Uterus (tissue), 4 donors: ENCODE measurements around the gene TANGO2. TPM values are rescaled to one million over a fixed set of nuclear protein-coding genes. Genes with fewer than 3 reads are reported as not detected.

Source experiments
- DNase-seq, 2 donors: peaks; one replicate each; pipeline ENCODE4 v3.0.0-alpha.2; 2019 to 2020
- H3K27ac ChIP-seq, 2 donors: fragments of 200-600 bp; sonication (generic); 1 replicate in 1 of 2; 2 replicates in 1 of 2; pipeline ENCODE4 v1.5.1; 2016 to 2018
- H3K27me3 ChIP-seq, 2 donors: fragments of 200-600 bp; sonication (generic); one replicate each; pipeline ENCODE4 v1.5.1; 2018 to 2019; ENCODE audit warnings: control low read depth in 1 of 2
- H3K36me3 ChIP-seq, 2 donors: fragments of 200-600 bp; sonication (generic); one replicate each; pipeline ENCODE4 v1.5.1; 2019; ENCODE audit warnings: control low read depth in 1 of 2
- H3K4me1 ChIP-seq, 2 donors: fragments of 200-600 bp; sonication (generic); one replicate each; pipeline ENCODE4 v1.5.1; 2018 to 2019; ENCODE audit warnings: control low read depth in 1 of 2
- H3K4me3 ChIP-seq, 2 donors: fragments of 200-600 bp; sonication (generic); 1 replicate in 1 of 2; 2 replicates in 1 of 2; pipeline ENCODE4 v1.5.1; 2018 to 2019; ENCODE audit warnings: mild to moderate bottlenecking in 1 of 2
- H3K9me3 ChIP-seq, 2 donors: fragments of 200-600 bp; sonication (generic); one replicate each; pipeline ENCODE4 v1.5.1; 2019; ENCODE audit warnings: control low read depth in 1 of 2
- CTCF ChIP-seq, 4 experiments: fragments of 200-600 bp in 2 of 4; fragments of 450-650 bp in 2 of 4; sonication (generic) in 2 of 4; IDR thresholded peaks; one replicate each; pipeline ENCODE4 v1.5.1; 2016 to 2019; ENCODE audit warnings: antibody characterized with exemption in 4 of 4, mild to moderate bottlenecking in 2 of 4, moderate library complexity in 1 of 4
- POLR2A ChIP-seq, 2 donors: fragments of 450-650 bp; IDR thresholded peaks; one replicate each; pipeline ENCODE4 v1.6.1; 2016; ENCODE audit warnings: antibody characterized with exemption in 2 of 2, mild to moderate bottlenecking in 1 of 2, moderate library complexity in 1 of 2
- intact Hi-C: fragments of 100-400 bp; cut with DNase I; formaldehyde crosslinking; loops from one replicate; pipeline ENCODE4 v1.15.1; 2023; ENCODE audit warnings: low total_unique reads
- total RNA-seq, 4 donors: library from RNA; depleted of rRNA in 3 of 4; stranded (reverse); fragments of >200 nt in 3 of 4; gene quantifications; one replicate each; pipeline versions ENCODE4 v1.1.0 to v1.2.4, GENCODE V29; 2014 to 2023
- donor health status: DM: yes; HTN: yes; CAD: no.

TANGO2 gene
- total RNA-seq, 4 donors from 2014 or later: 2.8 to 25.1 (median 13.3) TPM

GRCh38 chr22:20080776-20081654, 60.1 kb downstream of the TANGO2 start:
- intact Hi-C loops: no loop called here
- no peaks in the 10 kb centered on the region for H3K27me3 ChIP-seq
- peak overlapping the region; percentile 88 to 89 for H3K27ac ChIP-seq
- DNase-seq: no peak
- H3K9me3 ChIP-seq: no peaks in the 10 kb centered on the region
- H3K4me1 ChIP-seq: peaks cover 0 to 32% of the 10 kb centered on the region in 2 donors
- TF ChIP-seq CTCF (IDR thresholded peaks at IDR 0.05) (no peak), POLR2A (IDR thresholded peaks at IDR 0.05) (no peak)
- H3K4me3 ChIP-seq: peak overlapping the region; percentile 80 to 87
- no peaks in the 10 kb centered on the region for H3K36me3 ChIP-seq

- H3K27ac ChIP-seq: no peak overlapping the region
- H3K9me3 ChIP-seq: no peaks in the 10 kb centered on the region
- no peaks in the 10 kb centered on the region for H3K36me3 ChIP-seq
- no peak for DNase-seq
- no peaks in the 10 kb centered on the region for H3K27me3 ChIP-seq
- TF ChIP-seq CTCF (IDR thresholded peaks at IDR 0.05) (no peak), POLR2A (IDR thresholded peaks at IDR 0.05) (no peak)
- H3K4me1 ChIP-seq: peaks cover 0 to 32% of the 10 kb centered on the region in 2 donors
- no peak overlapping the region for H3K4me3 ChIP-seq
- intact Hi-C loops: no loop called here
These were observed 62.4 kb downstream of the TANGO2 start for GRCh38 chr22:20083157-20083890.

GRCh38 chr22:20083891-20084546, 63.1 kb downstream of the TANGO2 start:
- TF ChIP-seq POLR2A (IDR thresholded peaks at IDR 0.05) (no peak), CTCF (IDR thresholded peaks at IDR 0.05) (no peak)
- peaks cover 0 to 32% of the 10 kb centered on the region in 2 donors for H3K4me1 ChIP-seq

GRCh38 chr22:20084547-20085413, 63.9 kb downstream of the TANGO2 start:
- Histone ChIP-seq H3K36me3 (no peaks in the 10 kb centered on the region), H3K27ac (no peak overlapping the region), H3K4me3 (no peak overlapping the region), H3K27me3 (no peaks in the 10 kb centered on the region), H3K9me3 (no peaks in the 10 kb centered on the region), H3K4me1 (peaks cover 0 to 32% of the 10 kb centered on the region in 2 donors)
- DNase-seq: no peak
- TF ChIP-seq POLR2A (IDR thresholded peaks at IDR 0.05) (no peak), CTCF (IDR thresholded peaks at IDR 0.05) (no peak)
- intact Hi-C loops: no loop called here

More at GRCh38 chr22:20083891-20084546, 63.1 kb downstream of the TANGO2 start:
- Histone ChIP-seq H3K27me3 (no peaks in the 10 kb centered on the region), H3K36me3 (no peaks in the 10 kb centered on the region), H3K9me3 (no peaks in the 10 kb centered on the region), H3K4me3 (no peak overlapping the region), H3K27ac (no peak overlapping the region)
- no peak for DNase-seq
- intact Hi-C loops: no loop called here
